Fibroblast of skin of right biceps (primary cell): ENCODE results near the gene CRACDL.

Source experiments
- DNase-seq: peaks from one replicate; pipeline ENCODE4 v3.0.0-alpha.2; 2013

Gene CRACDL

GRCh38 chr2:98924038-98924830, 11.8 kb downstream of the CRACDL start:
- DNase-seq: no peak

- DNase-seq: no peak
Observed at GRCh38 chr2:98923244-98923940, 12.6 kb downstream of the CRACDL start.

- DNase-seq: no peak
Observed at GRCh38 chr2:98921062-98921461, 15.0 kb downstream of the CRACDL start.

GRCh38 chr2:98917031-98917471, 19.0 kb downstream of the CRACDL start:
- DNase-seq: peak; percentile 94

GRCh38 chr2:98915751-98916358, 20.2 kb downstream of the CRACDL start:
- peak; percentile 76 for DNase-seq

GRCh38 chr2:98914713-98915580, 21.1 kb downstream of the CRACDL start:
- DNase-seq: no peak

- DNase-seq: no peak
Observed at GRCh38 chr2:98913916-98914712, 21.9 kb downstream of the CRACDL start.

- peak; percentile 24 for DNase-seq
Observed at GRCh38 chr2:98912957-98913915, 22.8 kb downstream of the CRACDL start.

GRCh38 chr2:98912221-98912851, 23.7 kb downstream of the CRACDL start:
- peak; percentile 82 for DNase-seq

GRCh38 chr2:98911376-98912154, 24.5 kb downstream of the CRACDL start:
- DNase-seq: no peak

GRCh38 chr2:98911126-98911375, 25.0 kb downstream of the CRACDL start:
- no peak for DNase-seq

GRCh38 chr2:98910349-98911125, 25.5 kb downstream of the CRACDL start:
- no peak for DNase-seq

GRCh38 chr2:98909317-98910211, 26.5 kb downstream of the CRACDL start:
- peak; percentile 46 for DNase-seq

GRCh38 chr2:98908931-98909316, 27.1 kb downstream of the CRACDL start:
- DNase-seq: peak; percentile 38

GRCh38 chr2:98907966-98908905, 27.8 kb downstream of the CRACDL start:
- no peak for DNase-seq

- no peak for DNase-seq
Observed at GRCh38 chr2:98907385-98907784, 28.6 kb downstream of the CRACDL start.
